HepG2 (cell line): ENCODE results near the gene ZNFX1. TPM values are rescaled to one million over a fixed set of nuclear protein-coding genes. Genes with fewer than 3 reads are reported as not detected.
A peak's percentile ranks its signal among the peaks of the same experiment; 100 is the strongest.

Source experiments
- CEBPZ ChIP-seq: IDR thresholded peaks from 2 replicates; pipeline ENCODE4 v1.6.1; 2012; ENCODE audit warnings: low read length, improper control_type of control experiment
- FOXC1 ChIP-seq: sonication (generic); formaldehyde crosslinking; IDR thresholded peaks from 2 replicates; pipeline ENCODE4 v1.8.0; 2022; ENCODE audit warnings: mild to moderate bottlenecking, missing genetic modification reagents, borderline replicate concordance
- FOXO1 ChIP-seq: sonication (generic); formaldehyde crosslinking; IDR thresholded peaks from 2 replicates; pipeline ENCODE4 v1.4.0; 2020; ENCODE audit warnings: missing genetic modification reagents
- PHF5A ChIP-seq: IDR thresholded peaks from one replicate; pipeline ENCODE4 v1.6.1; 2018; ENCODE audit warnings: low read depth, missing genetic modification reagents; ENCODE audit not compliant: unreplicated experiment
- SNAI1 ChIP-seq: sonication (generic); formaldehyde crosslinking; IDR thresholded peaks from 2 replicates; pipeline ENCODE4 v1.5.0; 2020; ENCODE audit warnings: mild to moderate bottlenecking, missing genetic modification reagents, borderline replicate concordance
- THAP11 ChIP-seq: IDR thresholded peaks from 2 replicates; pipeline ENCODE4 v1.6.1; 2016; ENCODE audit warnings: missing biosample characterization, missing genetic modification reagents
- ZBTB39 ChIP-seq: sonication (generic); formaldehyde crosslinking; IDR thresholded peaks from 2 replicates; pipeline ENCODE4 v1.5.0; 2020; ENCODE audit warnings: missing genetic modification reagents
- ZNF230 ChIP-seq: sonication (generic); formaldehyde crosslinking; IDR thresholded peaks from 2 replicates; pipeline ENCODE4 v1.4.0; 2020; ENCODE audit warnings: mild to moderate bottlenecking, missing genetic modification reagents
- ZNF276 ChIP-seq: sonication (generic); formaldehyde crosslinking; IDR thresholded peaks from 2 replicates; pipeline ENCODE4 v1.4.0; 2020; ENCODE audit warnings: mild to moderate bottlenecking, low read depth, missing genetic modification reagents
- ZNF609 ChIP-seq: sonication (generic); formaldehyde crosslinking; IDR thresholded peaks from 2 replicates; pipeline ENCODE4 v1.4.0; 2020; ENCODE audit warnings: mild to moderate bottlenecking, missing genetic modification reagents, borderline replicate concordance
- ZNF644 ChIP-seq: IDR thresholded peaks from 2 replicates; pipeline ENCODE4 v1.6.1; 2016; ENCODE audit warnings: low read depth
- polyA plus RNA-seq, 8 experiments: library from polyadenylated mRNA; depleted of rRNA in 3 of 8; stranded (reverse) in 7 of 8; unstranded in 1 of 8; fragments of >200 nt; fragmentation: Illumina TruSeq in 4 of 8; extraction: Trizol in 4 of 8; gene quantifications; 2 replicates each; pipeline versions ENCODE4 v1.2.1 to v1.2.3, GENCODE V29; 2011 to 2016; ENCODE audit warnings: low read depth in 4 of 8, missing spikeins in 1 of 8, mixed read lengths in 1 of 8; ENCODE audit not compliant: insufficient read depth in 1 of 8
- total RNA-seq, 5 experiments: library from RNA; depleted of rRNA; stranded (reverse); fragments of >200 nt; fragmentation: Illumina TruSeq; extraction: Trizol; gene quantifications; 2 replicates each; pipeline ENCODE4 v1.2.3, GENCODE V29; 2016; ENCODE audit warnings: low read depth in 1 of 5
- TF ChIP-seq, protein P1 (sequence below): sonication (generic); formaldehyde crosslinking; conservative IDR thresholded peaks from 2 replicates; pipeline ENCODE4 v1.4.0; 2020; ENCODE audit warnings: missing genetic modification reagents

Gene ZNFX1
- total and polyA plus RNA-seq, 2 of the 13 experiments (the other 11 are each of a cell fraction or from before 2014, with no cell fraction given), result 2.9 to 11.1 TPM

DNA sequence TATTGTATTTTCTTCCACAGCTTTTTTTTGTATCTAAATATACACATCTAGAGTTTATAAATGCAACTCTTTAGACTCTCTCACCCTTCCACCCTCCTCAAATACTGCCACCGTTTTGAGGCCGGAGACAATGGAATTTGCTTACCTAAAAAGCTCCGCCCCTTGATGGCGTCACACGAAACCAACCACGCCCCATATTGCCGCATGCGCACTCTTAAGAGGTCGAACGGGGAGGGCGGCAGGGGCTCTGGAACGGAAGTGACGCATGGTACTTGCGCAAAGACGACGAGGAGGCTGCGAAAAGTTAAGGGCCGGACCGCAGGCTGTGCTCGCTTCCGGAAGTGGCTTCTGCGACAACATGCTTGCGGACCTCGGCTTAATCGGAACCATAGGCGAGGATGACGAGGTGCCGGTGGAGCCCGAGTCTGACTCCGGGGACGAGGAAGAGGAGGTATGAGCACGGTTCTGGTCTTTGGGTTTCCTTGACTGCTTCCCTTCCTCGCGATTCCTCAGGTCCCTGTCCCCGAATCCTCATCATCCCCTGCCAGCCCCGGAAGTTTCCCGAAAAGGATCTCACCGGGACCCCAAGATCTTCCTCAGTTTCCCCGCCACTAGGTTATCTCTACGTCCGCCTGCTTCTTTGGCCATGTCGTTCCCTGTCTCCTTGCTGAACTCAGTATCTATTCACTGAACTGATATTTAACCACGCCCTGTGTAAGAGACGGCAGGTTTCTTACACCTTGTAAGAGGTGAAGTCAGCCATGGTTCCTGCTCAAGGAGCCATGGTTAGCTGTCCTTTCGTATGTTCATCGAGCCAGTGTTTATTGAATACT, 58.5 kb downstream of the ZNFX1 start, which contains the start of gene DDX27 (continued):
- TF ChIP-seq ZNF609 (CRISPR knock-in tag) (peak; percentile 77; the same call in 1 of the 2 replicates), FOXO1 (CRISPR knock-in tag) (peak; percentile 81), CEBPZ (no peak), SNAI1 (CRISPR knock-in tag) (0 out of 2 replicates have a peak, but pooled peaks have one; percentile 11), ZNF230 (CRISPR knock-in tag) (peak; percentile 88), PHF5A (peak; percentile 71), ZNF644 (CRISPR knock-in tag) (0 out of 2 replicates have a peak, but pooled peaks have one; percentile 6), ZNF276 (CRISPR knock-in tag) (no peak; the same call in 1 of the 2 replicates), ZBTB39 (CRISPR knock-in tag) (no peak), THAP11 (peak; percentile 96), FOXC1 (CRISPR knock-in tag) (peak; percentile 90; the same call in 1 of the 2 replicates)
- TF ChIP-seq, protein P1, sequence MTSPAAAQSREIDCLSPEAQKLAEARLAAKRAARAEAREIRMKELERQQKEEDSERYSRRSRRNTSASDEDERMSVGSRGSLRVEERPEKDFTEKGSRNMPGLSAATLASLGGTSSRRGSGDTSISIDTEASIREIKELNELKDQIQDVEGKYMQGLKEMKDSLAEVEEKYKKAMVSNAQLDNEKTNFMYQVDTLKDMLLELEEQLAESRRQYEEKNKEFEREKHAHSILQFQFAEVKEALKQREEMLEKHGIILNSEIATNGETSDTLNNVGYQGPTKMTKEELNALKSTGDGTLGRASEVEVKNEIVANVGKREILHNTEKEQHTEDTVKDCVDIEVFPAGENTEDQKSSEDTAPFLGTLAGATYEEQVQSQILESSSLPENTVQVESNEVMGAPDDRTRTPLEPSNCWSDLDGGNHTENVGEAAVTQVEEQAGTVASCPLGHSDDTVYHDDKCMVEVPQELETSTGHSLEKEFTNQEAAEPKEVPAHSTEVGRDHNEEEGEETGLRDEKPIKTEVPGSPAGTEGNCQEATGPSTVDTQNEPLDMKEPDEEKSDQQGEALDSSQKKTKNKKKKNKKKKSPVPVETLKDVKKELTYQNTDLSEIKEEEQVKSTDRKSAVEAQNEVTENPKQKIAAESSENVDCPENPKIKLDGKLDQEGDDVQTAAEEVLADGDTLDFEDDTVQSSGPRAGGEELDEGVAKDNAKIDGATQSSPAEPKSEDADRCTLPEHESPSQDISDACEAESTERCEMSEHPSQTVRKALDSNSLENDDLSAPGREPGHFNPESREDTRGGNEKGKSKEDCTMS, result no peak
